KG1 (cell line): ENCODE measurements around the gene LRRC73.
"Not testable (repeated sequence)": the region's sequence is repeated elsewhere in the genome, so short reads cannot be mapped to it uniquely, and the experiment has no call there.

Experiments used
- DNase-seq: peaks from one replicate; lab custom pipeline; 2025; lab: John Stamatoyannopoulos, UW

LRRC73 gene

GRCh38 chr6:43461936-43462335, 48.2 kb downstream of the LRRC73 start:
- no peak for DNase-seq

- DNase-seq = no peak
These were observed 50.1 kb downstream of the LRRC73 start for GRCh38 chr6:43460032-43460431.

GRCh38 chr6:43459535-43459934, 50.6 kb downstream of the LRRC73 start:
- DNase-seq = no peak

GRCh38 chr6:43458154-43458553, 52.0 kb downstream of the LRRC73 start:
- DNase-seq = not testable (repeated sequence)

- DNase-seq = no peak
These were observed 52.5 kb downstream of the LRRC73 start for GRCh38 chr6:43457643-43458042.
